CD4-positive, alpha-beta memory T cell (primary cell): ENCODE data around the gene TBCD. TPM values are rescaled to one million over a fixed set of nuclear protein-coding genes. Genes with fewer than 3 reads are reported as not detected.

Experiments used
- CTCF ChIA-PET: fragments of 350-600 bp; sonication (Branson Sonifier 250); formaldehyde crosslinking; loops from one replicate; lab custom pipeline; 2021; ENCODE audit warnings: inconsistent platforms; ENCODE audit not compliant: partially characterized antibody; lab: Charles Lee
- POLR2A ChIA-PET: fragments of 350-600 bp; sonication (Branson Sonifier 250); formaldehyde crosslinking; loops from one replicate; lab custom pipeline; 2021; ENCODE audit not compliant: partially characterized antibody; lab: Charles Lee
- DNase-seq, 5 donors: peaks; one replicate each; pipeline versions ENCODE4 v3.0.0 to v3.0.0-alpha.2; 2020 to 2022; ENCODE audit warnings: mixed read lengths in 1 of 5
- H3K27ac ChIP-seq: one replicate; pipeline ENCODE4 v1.7.0; 2013; ENCODE audit warnings: low read depth, low read length
- H3K27me3 ChIP-seq: 2 replicates; pipeline ENCODE4 v1.7.0; 2013; ENCODE audit warnings: mild to moderate bottlenecking, low read length, moderate library complexity; ENCODE audit not compliant: insufficient read depth
- H3K36me3 ChIP-seq: 2 replicates; pipeline ENCODE4 v1.7.0; 2013; ENCODE audit warnings: mild to moderate bottlenecking, low read length, moderate library complexity; ENCODE audit not compliant: insufficient read depth
- H3K4me1 ChIP-seq: 2 replicates; pipeline ENCODE4 v1.7.0; 2013; ENCODE audit warnings: mild to moderate bottlenecking, low read length, moderate library complexity; ENCODE audit not compliant: insufficient read depth
- H3K4me3 ChIP-seq, 2 donors: one replicate each; pipeline ENCODE4 v1.7.0; 2013; ENCODE audit warnings: low read length in 2 of 2, mild to moderate bottlenecking in 1 of 2
- H3K9me3 ChIP-seq, 2 donors: one replicate each; pipeline ENCODE4 v1.7.0; 2013; ENCODE audit warnings: low read length in 2 of 2, control low read depth in 1 of 2; ENCODE audit not compliant: control insufficient read depth in 1 of 2
- H3K27ac Mint-ChIP-seq, 7 donors: one replicate each; pipeline ENCODE4 v1.8.0; 2020 to 2021; ENCODE audit warnings: mixed read lengths in 7 of 7, mild to moderate bottlenecking in 6 of 7, inconsistent platforms in 3 of 7, moderate library complexity in 3 of 7
- H3K27me3 Mint-ChIP-seq, 2 donors: one replicate each; pipeline ENCODE4 v1.8.0; 2020 to 2021; ENCODE audit warnings: mixed read lengths in 2 of 2
- H3K36me3 Mint-ChIP-seq, 2 donors: one replicate each; pipeline ENCODE4 v1.8.0; 2020 to 2021; ENCODE audit warnings: mixed read lengths in 2 of 2, inconsistent platforms in 1 of 2, mild to moderate bottlenecking in 1 of 2
- H3K4me1 Mint-ChIP-seq, 4 donors: one replicate each; pipeline ENCODE4 v1.8.0; 2020 to 2021; ENCODE audit warnings: mixed read lengths in 4 of 4, mild to moderate bottlenecking in 1 of 4
- H3K4me3 Mint-ChIP-seq, 8 donors: one replicate each; pipeline ENCODE4 v1.8.0; 2020 to 2021; ENCODE audit warnings: mixed read lengths in 8 of 8, mild to moderate bottlenecking in 7 of 8, moderate library complexity in 6 of 8, inconsistent platforms in 3 of 8
- H3K9me3 Mint-ChIP-seq, 8 donors: one replicate each; pipeline ENCODE4 v1.8.0; 2020 to 2021; ENCODE audit warnings: mixed read lengths in 8 of 8, mild to moderate bottlenecking in 5 of 8, inconsistent platforms in 3 of 8, moderate library complexity in 1 of 8
- intact Hi-C: fragments of 100-400 bp; cut with micrococcal nuclease; formaldehyde crosslinking; loops from one replicate; pipeline ENCODE4 v1.15.1; 2023
- polyA plus RNA-seq, 2 donors: library from polyadenylated mRNA; unstranded; fragments of 300-500 nt; fragmentation: Illumina TruSeq; gene quantifications; one replicate each; pipeline ENCODE4 v1.2.3, GENCODE V29; 2021
- total RNA-seq, 2 experiments: library from RNA; stranded (reverse); gene quantifications; one replicate each; pipeline ENCODE4 v1.2.3, GENCODE V29; 2021

Gene TBCD
- total and polyA plus RNA-seq, 4 experiments from 2014 or later = 102 to 263 (median 192) TPM

GRCh38 chr17:82869536-82869935, 117.7 kb downstream of the TBCD start:
- Mint-ChIP-seq H3K9me3 (no peaks in the 10 kb centered on the region), H3K36me3 (peaks cover 16 to 18% of the 10 kb centered on the region in 2 donors), H3K4me1 (peaks cover 12 to 58% (median 17%) of the 10 kb centered on the region in 4 donors), H3K27me3 (no peaks in the 10 kb centered on the region), H3K27ac (no peak overlapping the region), H3K4me3 (no peak overlapping the region)
- peaks cover 17% of the 10 kb centered on the region for H3K36me3 ChIP-seq
- H3K27ac ChIP-seq = no peak overlapping the region
- no peak for DNase-seq
- H3K27me3 ChIP-seq = no peaks in the 10 kb centered on the region
- CTCF ChIA-PET = no interaction called here
- peaks cover 38% of the 10 kb centered on the region for H3K4me1 ChIP-seq
- no peak overlapping the region for H3K4me3 ChIP-seq
- intact Hi-C loops = loop anchor here (10.0 kb wide), 1 partner anchor 175 kb away; no protein-coding TSS in a partner anchor
- no peaks in the 10 kb centered on the region for H3K9me3 ChIP-seq
- POLR2A ChIA-PET = no interaction called here

- intact Hi-C loops = no loop called here
- CTCF ChIA-PET = no interaction called here
Observed at GRCh38 chr17:82870091-82870491, 118.2 kb downstream of the TBCD start.

GRCh38 chr17:82870541-82870940, 118.7 kb downstream of the TBCD start:
- H3K4me3 Mint-ChIP-seq = no peak overlapping the region
- H3K27ac ChIP-seq = no peak overlapping the region
- H3K4me1 Mint-ChIP-seq = peaks cover 9 to 55% (median 13%) of the 10 kb centered on the region in 4 donors
- H3K36me3 Mint-ChIP-seq = peaks cover 22 to 23% of the 10 kb centered on the region in 2 donors
- H3K4me1 ChIP-seq = peaks cover 28% of the 10 kb centered on the region
- intact Hi-C loops = no loop called here
- DNase-seq = no peak
- no peaks in the 10 kb centered on the region for H3K9me3 Mint-ChIP-seq
- no peaks in the 10 kb centered on the region for H3K27me3 ChIP-seq
- CTCF ChIA-PET = no interaction called here
- no peak overlapping the region for H3K4me3 ChIP-seq
- H3K36me3 ChIP-seq = peaks cover 17% of the 10 kb centered on the region
- H3K9me3 ChIP-seq = no peaks in the 10 kb centered on the region
- H3K27ac Mint-ChIP-seq = peak overlapping the region in 2 of 7 donors; percentile 19 to 75
- no peaks in the 10 kb centered on the region for H3K27me3 Mint-ChIP-seq
- POLR2A ChIA-PET = interaction anchor here (1.0 kb wide), 1 partner anchor 12 kb away, joined by 3 read pairs; no protein-coding TSS in a partner anchor

More at GRCh38 chr17:82870091-82870491, 118.2 kb downstream of the TBCD start:
- Mint-ChIP-seq H3K36me3 (peaks cover 22% of the 10 kb centered on the region in 2 donors), H3K9me3 (no peaks in the 10 kb centered on the region), H3K27ac (peak overlapping the region in 2 of 7 donors; percentile 4 to 75), H3K27me3 (no peaks in the 10 kb centered on the region), H3K4me3 (no peak overlapping the region), H3K4me1 (peaks cover 12 to 58% (median 16%) of the 10 kb centered on the region in 4 donors)
- no peak for DNase-seq
- peaks cover 17% of the 10 kb centered on the region for H3K36me3 ChIP-seq
- H3K4me3 ChIP-seq = no peak overlapping the region
- H3K9me3 ChIP-seq = no peaks in the 10 kb centered on the region
- H3K27me3 ChIP-seq = no peaks in the 10 kb centered on the region
- POLR2A ChIA-PET = no interaction called here
- H3K27ac ChIP-seq = no peak overlapping the region
- H3K4me1 ChIP-seq = peaks cover 33% of the 10 kb centered on the region

GRCh38 chr17:82871056-82871775, 119.4 kb downstream of the TBCD start:
- H3K4me3 ChIP-seq = no peak overlapping the region

GRCh38 chr17:82871776-82872561, 120.1 kb downstream of the TBCD start:
- Histone ChIP-seq H3K4me3 (no peak overlapping the region), H3K27me3 (no peaks in the 10 kb centered on the region), H3K36me3 (peaks cover 17% of the 10 kb centered on the region), H3K4me1 (peaks cover 19% of the 10 kb centered on the region), H3K27ac (no peak overlapping the region), H3K9me3 (no peaks in the 10 kb centered on the region)
- Mint-ChIP-seq H3K36me3 (peaks cover 23% of the 10 kb centered on the region in 2 donors), H3K27me3 (no peaks in the 10 kb centered on the region), H3K27ac (no peak overlapping the region), H3K4me3 (no peak overlapping the region), H3K4me1 (peaks cover 0 to 48% (median 9%) of the 10 kb centered on the region in 4 donors), H3K9me3 (no peaks in the 10 kb centered on the region)
- intact Hi-C loops = no loop called here
- ChIA-PET POLR2A (interaction anchor here (1.0 kb wide), 1 partner anchor 13 kb away, joined by 3 read pairs; no protein-coding TSS in a partner anchor), CTCF (interaction anchor here (0.7 kb wide), 1 partner anchor 110 kb away, joined by 3 read pairs; no protein-coding TSS in a partner anchor)
- DNase-seq = no peak

More at GRCh38 chr17:82871056-82871775, 119.4 kb downstream of the TBCD start:
- H3K27me3 Mint-ChIP-seq = no peaks in the 10 kb centered on the region
- CTCF ChIA-PET = no interaction called here
- peaks cover 2 to 51% (median 9%) of the 10 kb centered on the region in 4 donors for H3K4me1 Mint-ChIP-seq
- H3K27ac ChIP-seq = no peak overlapping the region
- no peaks in the 10 kb centered on the region for H3K9me3 ChIP-seq
- peaks cover 23% of the 10 kb centered on the region in 2 donors for H3K36me3 Mint-ChIP-seq
- no peak overlapping the region for H3K27ac Mint-ChIP-seq
- intact Hi-C loops = no loop called here
- DNase-seq = no peak
- no peaks in the 10 kb centered on the region for H3K27me3 ChIP-seq
- peaks cover 17% of the 10 kb centered on the region for H3K36me3 ChIP-seq
- peaks cover 22% of the 10 kb centered on the region for H3K4me1 ChIP-seq
- no peak overlapping the region for H3K4me3 Mint-ChIP-seq
- no peaks in the 10 kb centered on the region for H3K9me3 Mint-ChIP-seq
- POLR2A ChIA-PET = interaction anchor here (1.0 kb wide), 1 partner anchor 13 kb away, joined by 3 read pairs; no protein-coding TSS in a partner anchor

DNA sequence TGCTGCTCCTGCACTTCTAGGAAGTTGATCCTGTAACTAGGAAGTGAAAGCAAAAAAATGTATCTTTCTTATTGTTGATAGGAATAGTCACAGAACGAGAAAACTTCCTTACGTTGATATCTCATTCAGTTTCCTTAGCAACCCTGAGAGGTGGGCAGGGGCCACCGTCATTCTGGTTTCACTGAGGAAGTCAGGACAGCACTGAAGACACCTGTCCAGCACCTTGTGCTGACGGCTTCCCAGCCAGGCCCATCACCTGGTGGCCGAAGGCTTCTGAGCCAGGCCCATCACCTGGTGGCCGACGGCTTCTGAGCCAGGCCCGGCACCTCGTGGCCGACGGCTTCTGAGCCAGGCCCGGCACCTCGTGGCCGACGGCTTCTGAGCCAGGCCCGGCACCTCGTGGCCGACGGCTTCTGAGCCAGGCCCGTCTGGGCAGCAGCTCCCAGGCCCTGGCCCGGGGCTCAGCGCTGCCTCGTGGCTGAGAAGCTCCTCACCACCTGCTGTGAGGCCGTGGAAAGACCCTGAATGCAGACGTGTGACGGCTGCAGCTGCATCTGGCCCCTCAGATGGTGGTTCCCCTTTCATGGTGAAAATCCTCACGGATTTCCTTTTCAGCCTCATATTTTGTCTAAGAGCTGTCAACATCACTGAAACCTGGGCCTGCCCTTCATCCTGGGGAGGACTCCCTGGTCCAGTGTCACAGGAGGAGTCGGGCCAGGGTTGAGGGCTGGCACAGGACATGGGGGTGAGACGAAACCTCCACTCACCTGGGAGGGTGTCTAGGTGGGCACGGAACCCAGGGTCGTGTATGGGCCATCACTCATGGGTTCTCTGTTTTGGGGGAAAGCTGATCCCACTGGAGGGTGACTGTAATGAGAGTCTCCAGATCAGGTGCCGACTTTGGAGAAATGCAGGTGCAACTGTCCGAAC, 121.0 kb downstream of the TBCD start:
- Histone ChIP-seq H3K4me3 (no peak overlapping the region), H3K27me3 (no peaks in the 10 kb centered on the region), H3K9me3 (no peaks in the 10 kb centered on the region), H3K27ac (no peak overlapping the region), H3K4me1 (peaks cover 12% of the 10 kb centered on the region), H3K36me3 (peaks cover 17% of the 10 kb centered on the region)
- H3K36me3 Mint-ChIP-seq = peaks cover 23% of the 10 kb centered on the region in 2 donors
- ChIA-PET CTCF (interaction anchor here (0.7 to 0.8 kb wide), 2 partner anchors 9 to 111 kb away, joined by 3 to 4 read pairs; no protein-coding TSS in a partner anchor), POLR2A (interaction anchor here (7.3 kb wide), 1 partner anchor 7 kb away, joined by 39 read pairs; no protein-coding TSS in a partner anchor)
- peaks cover 0 to 39% (median 9%) of the 10 kb centered on the region in 4 donors for H3K4me1 Mint-ChIP-seq
- no peaks in the 10 kb centered on the region for H3K9me3 Mint-ChIP-seq
- no peak overlapping the region for H3K4me3 Mint-ChIP-seq
- no peak for DNase-seq
- intact Hi-C loops = no loop called here
- peak overlapping the region in 2 of 7 donors; percentile 55 to 60 for H3K27ac Mint-ChIP-seq
- H3K27me3 Mint-ChIP-seq = no peaks in the 10 kb centered on the region
